HL-60 (cell line): ENCODE results near the gene GOLM1.

Experiments
- TF ChIP-seq, protein P1 (sequence below): IDR thresholded peaks from one replicate; pipeline ENCODE4 v1.5.1; 2011; ENCODE audit warnings: low read length, control low read depth, inconsistent platforms; ENCODE audit not compliant: insufficient read depth
- TF ChIP-seq, protein P2 (sequence below): IDR thresholded peaks from 2 replicates; pipeline ENCODE4 v1.6.1; 2012; ENCODE audit warnings: low read depth; ENCODE audit not compliant: insufficient replicate concordance

DNA sequence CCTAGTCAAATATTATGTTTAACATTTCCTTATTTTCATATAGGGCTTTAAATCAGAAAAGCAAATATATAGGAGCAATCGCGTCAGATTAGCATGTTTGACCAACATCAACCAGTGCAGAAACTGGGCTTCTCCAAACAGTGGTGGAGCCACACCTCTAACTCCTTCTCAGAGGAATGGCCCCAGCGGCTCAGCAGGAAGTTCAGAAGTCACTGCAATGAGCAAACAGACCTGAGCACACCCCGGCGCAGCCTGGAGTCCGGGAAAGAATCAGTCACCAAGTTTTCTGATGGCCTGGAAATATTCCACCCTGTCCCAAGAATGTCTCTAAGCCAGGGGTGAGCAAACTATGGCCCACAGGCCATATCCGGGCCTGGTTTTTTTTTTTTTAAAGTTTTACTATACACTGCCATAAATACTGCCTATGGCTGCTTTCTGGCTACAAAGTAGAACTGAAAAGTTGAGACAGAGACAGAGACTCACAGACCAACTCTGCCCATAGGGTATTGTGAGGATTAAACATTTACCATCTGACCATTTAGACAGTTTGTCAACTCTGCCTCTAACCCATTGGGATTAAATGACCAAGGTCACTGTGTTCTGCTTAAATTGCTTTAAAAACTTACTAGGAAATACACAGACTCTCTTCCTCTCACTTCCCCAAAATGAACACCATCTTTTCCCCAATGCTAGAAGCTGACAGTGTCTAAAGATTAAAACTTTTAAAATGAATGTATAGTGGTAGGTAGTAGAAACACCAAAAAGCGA lies 5.4 kb downstream of the GOLM1 start:
- TF ChIP-seq, protein P1, sequence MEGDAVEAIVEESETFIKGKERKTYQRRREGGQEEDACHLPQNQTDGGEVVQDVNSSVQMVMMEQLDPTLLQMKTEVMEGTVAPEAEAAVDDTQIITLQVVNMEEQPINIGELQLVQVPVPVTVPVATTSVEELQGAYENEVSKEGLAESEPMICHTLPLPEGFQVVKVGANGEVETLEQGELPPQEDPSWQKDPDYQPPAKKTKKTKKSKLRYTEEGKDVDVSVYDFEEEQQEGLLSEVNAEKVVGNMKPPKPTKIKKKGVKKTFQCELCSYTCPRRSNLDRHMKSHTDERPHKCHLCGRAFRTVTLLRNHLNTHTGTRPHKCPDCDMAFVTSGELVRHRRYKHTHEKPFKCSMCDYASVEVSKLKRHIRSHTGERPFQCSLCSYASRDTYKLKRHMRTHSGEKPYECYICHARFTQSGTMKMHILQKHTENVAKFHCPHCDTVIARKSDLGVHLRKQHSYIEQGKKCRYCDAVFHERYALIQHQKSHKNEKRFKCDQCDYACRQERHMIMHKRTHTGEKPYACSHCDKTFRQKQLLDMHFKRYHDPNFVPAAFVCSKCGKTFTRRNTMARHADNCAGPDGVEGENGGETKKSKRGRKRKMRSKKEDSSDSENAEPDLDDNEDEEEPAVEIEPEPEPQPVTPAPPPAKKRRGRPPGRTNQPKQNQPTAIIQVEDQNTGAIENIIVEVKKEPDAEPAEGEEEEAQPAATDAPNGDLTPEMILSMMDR: no peak
- TF ChIP-seq, protein P2, sequence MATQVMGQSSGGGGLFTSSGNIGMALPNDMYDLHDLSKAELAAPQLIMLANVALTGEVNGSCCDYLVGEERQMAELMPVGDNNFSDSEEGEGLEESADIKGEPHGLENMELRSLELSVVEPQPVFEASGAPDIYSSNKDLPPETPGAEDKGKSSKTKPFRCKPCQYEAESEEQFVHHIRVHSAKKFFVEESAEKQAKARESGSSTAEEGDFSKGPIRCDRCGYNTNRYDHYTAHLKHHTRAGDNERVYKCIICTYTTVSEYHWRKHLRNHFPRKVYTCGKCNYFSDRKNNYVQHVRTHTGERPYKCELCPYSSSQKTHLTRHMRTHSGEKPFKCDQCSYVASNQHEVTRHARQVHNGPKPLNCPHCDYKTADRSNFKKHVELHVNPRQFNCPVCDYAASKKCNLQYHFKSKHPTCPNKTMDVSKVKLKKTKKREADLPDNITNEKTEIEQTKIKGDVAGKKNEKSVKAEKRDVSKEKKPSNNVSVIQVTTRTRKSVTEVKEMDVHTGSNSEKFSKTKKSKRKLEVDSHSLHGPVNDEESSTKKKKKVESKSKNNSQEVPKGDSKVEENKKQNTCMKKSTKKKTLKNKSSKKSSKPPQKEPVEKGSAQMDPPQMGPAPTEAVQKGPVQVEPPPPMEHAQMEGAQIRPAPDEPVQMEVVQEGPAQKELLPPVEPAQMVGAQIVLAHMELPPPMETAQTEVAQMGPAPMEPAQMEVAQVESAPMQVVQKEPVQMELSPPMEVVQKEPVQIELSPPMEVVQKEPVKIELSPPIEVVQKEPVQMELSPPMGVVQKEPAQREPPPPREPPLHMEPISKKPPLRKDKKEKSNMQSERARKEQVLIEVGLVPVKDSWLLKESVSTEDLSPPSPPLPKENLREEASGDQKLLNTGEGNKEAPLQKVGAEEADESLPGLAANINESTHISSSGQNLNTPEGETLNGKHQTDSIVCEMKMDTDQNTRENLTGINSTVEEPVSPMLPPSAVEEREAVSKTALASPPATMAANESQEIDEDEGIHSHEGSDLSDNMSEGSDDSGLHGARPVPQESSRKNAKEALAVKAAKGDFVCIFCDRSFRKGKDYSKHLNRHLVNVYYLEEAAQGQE: no peak
